ENCODE data around the gene BAK1. TPM values are rescaled to one million over a fixed set of nuclear protein-coding genes. Genes with fewer than 3 reads are reported as not detected.

Gene BAK1
- polyA plus RNA-seq, 1 donor (not counting 4 experiments of a cell fraction or from before 2014, with no cell fraction given), result 61.1 TPM

DNA sequence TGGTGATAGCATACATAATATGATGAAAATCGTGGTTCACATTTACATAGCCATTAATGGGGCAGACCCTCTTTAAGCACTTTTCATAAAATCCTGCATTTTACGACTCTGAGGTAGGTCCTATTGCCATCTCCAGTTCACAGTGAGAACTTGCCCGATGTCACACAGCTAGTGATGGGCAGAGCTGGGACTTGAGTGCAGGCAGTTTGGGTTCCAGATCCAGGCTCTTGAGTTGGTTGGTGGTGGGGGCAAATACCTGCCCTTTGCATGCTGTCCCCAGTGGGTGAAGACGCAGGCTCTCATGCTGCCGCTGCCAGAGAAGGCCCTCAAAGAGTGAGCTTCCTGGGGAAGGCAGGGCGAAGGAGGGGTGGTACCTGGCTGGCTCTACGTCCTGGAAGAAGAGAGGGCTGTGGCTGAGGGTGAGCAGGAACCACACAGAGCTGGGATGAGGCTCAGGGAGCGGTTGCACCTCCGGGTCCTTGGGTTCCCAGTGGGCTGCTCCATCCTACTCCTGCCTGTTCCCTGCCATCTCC, 6.1 kb upstream of the BAK1 start:
- Histone ChIP-seq H3K27me3 (ENCODE audit: control insufficient read depth, extremely low read depth, insufficient read depth, low read length) (no peaks in the 10 kb centered on the region), H3K4me1 (ENCODE audit: control insufficient read depth, extremely low read depth, insufficient read depth, low read length) (peaks cover 34% of the 10 kb centered on the region), H3K4me3 (ENCODE audit: control insufficient read depth in 2 of 3, extremely low read depth in 1 of 3, insufficient read depth in 2 of 3, low read depth in 1 of 3, low read length in 3 of 3) (no peak overlapping the region), H4K20me1 (ENCODE audit: control insufficient read depth, extremely low read depth, insufficient read depth, low read length) (no peaks in the 10 kb centered on the region), H3K9me1 (ENCODE audit: control insufficient read depth, extremely low read depth, insufficient read depth, low read length) (no peaks in the 10 kb centered on the region), H2AFZ (ENCODE audit: control insufficient read depth, low read length) (peak overlapping the region; percentile 30), H3K27ac (ENCODE audit: control insufficient read depth, insufficient read depth, low read length) (no peak overlapping the region), H3K36me3 (ENCODE audit: control insufficient read depth in 2 of 2, extremely low read depth in 1 of 2, insufficient read depth in 2 of 2, low read length in 2 of 2) (no peaks in the 10 kb centered on the region), H3K4me2 (ENCODE audit: control insufficient read depth, extremely low read depth, insufficient read depth, low read depth, low read length) (peak overlapping the region; percentile 37), H3K9me3 (ENCODE audit: control insufficient read depth, low read depth, low read length) (no peaks in the 10 kb centered on the region), H3K9ac (ENCODE audit: control insufficient read depth, extremely low read depth, insufficient read depth, low read length) (no peak overlapping the region), H3K79me2 (ENCODE audit: control insufficient read depth, insufficient read depth, low read length) (no peaks in the 10 kb centered on the region)
- FAIRE-seq (no peak), DNase-seq (ENCODE audit: low read depth, low spot score) (no peak)
- TF ChIP-seq, protein P1, sequence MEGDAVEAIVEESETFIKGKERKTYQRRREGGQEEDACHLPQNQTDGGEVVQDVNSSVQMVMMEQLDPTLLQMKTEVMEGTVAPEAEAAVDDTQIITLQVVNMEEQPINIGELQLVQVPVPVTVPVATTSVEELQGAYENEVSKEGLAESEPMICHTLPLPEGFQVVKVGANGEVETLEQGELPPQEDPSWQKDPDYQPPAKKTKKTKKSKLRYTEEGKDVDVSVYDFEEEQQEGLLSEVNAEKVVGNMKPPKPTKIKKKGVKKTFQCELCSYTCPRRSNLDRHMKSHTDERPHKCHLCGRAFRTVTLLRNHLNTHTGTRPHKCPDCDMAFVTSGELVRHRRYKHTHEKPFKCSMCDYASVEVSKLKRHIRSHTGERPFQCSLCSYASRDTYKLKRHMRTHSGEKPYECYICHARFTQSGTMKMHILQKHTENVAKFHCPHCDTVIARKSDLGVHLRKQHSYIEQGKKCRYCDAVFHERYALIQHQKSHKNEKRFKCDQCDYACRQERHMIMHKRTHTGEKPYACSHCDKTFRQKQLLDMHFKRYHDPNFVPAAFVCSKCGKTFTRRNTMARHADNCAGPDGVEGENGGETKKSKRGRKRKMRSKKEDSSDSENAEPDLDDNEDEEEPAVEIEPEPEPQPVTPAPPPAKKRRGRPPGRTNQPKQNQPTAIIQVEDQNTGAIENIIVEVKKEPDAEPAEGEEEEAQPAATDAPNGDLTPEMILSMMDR (optimal IDR thresholded peaks at IDR 0.05 in 1 of 3, IDR thresholded peaks at IDR 0.05 in 1 of 3, conservative IDR thresholded peaks at IDR 0.05 in 1 of 3; ENCODE audit: extremely low read depth in 1 of 3, insufficient read depth in 2 of 3, low read length in 3 of 3), result no peak
- TF ChIP-seq EZH2 (IDR thresholded peaks at IDR 0.05; ENCODE audit: low read length), result no peak
- dilution Hi-C loops (cut with MboI; ENCODE audit: extremely low pct_ligation_motif_present, low sequenced_read_pairs), result no loop called here

DNA sequence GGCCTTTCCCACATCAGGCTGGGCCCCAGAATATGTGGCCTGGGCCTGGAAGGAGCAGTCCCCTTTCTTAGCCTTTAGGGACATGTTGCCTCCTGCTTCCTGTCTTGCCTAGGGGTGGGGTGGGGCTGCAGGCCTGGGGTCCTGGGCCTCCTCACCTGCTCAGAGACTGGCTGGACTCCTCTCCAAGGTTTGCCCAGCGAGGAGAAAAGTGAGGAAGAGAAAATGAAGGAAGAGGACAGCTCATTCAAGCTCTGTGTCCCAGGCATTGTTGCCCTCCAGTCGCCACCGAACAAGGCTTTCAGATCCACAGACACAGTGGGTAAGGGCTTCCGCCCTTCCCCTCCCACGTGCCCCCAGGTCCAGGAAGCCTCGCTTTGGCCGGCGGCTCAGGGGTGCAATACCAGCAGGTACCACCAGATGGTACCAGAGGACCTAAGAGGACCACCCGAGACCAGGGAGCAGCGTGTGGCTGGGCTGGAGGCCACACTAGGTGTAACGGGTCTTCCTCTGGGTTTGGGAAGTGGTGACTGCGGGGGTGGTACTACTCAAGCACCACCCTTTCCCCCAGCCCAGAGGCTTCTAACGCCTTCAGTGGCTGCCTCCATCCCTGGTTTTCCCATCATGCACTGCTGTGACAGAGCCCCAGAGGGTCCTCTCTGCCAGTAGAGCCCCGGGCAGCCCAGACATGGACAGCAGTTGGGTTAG, 5.5 kb upstream of the BAK1 start:
- H3K4me2 ChIP-seq (ENCODE audit: control insufficient read depth, extremely low read depth, insufficient read depth, low read depth, low read length), result peak overlapping the region; percentile 37
- no peaks in the 10 kb centered on the region for H3K36me3 ChIP-seq (ENCODE audit: control insufficient read depth in 2 of 2, extremely low read depth in 1 of 2, insufficient read depth in 2 of 2, low read length in 2 of 2)
- DNase-seq (ENCODE audit: low read depth, low spot score), result no peak
- H3K9me1 ChIP-seq (ENCODE audit: control insufficient read depth, extremely low read depth, insufficient read depth, low read length), result no peaks in the 10 kb centered on the region
- no peaks in the 10 kb centered on the region for H3K9me3 ChIP-seq (ENCODE audit: control insufficient read depth, low read depth, low read length)
- no peaks in the 10 kb centered on the region for H3K79me2 ChIP-seq (ENCODE audit: control insufficient read depth, insufficient read depth, low read length)
- H3K4me3 ChIP-seq (ENCODE audit: control insufficient read depth in 2 of 3, extremely low read depth in 1 of 3, insufficient read depth in 2 of 3, low read depth in 1 of 3, low read length in 3 of 3), result peak overlapping the region in 1 of 3 experiments; percentile 33
- H3K27ac ChIP-seq (ENCODE audit: control insufficient read depth, insufficient read depth, low read length), result no peak overlapping the region
- dilution Hi-C loops (cut with MboI; ENCODE audit: extremely low pct_ligation_motif_present, low sequenced_read_pairs), result no loop called here
- H4K20me1 ChIP-seq (ENCODE audit: control insufficient read depth, extremely low read depth, insufficient read depth, low read length), result no peaks in the 10 kb centered on the region
- no peak overlapping the region for H3K9ac ChIP-seq (ENCODE audit: control insufficient read depth, extremely low read depth, insufficient read depth, low read length)
- H3K4me1 ChIP-seq (ENCODE audit: control insufficient read depth, extremely low read depth, insufficient read depth, low read length), result peaks cover 28% of the 10 kb centered on the region
- TF ChIP-seq EZH2 (IDR thresholded peaks at IDR 0.05; ENCODE audit: low read length), result no peak
- TF ChIP-seq, protein P1 (optimal IDR thresholded peaks at IDR 0.05 in 1 of 3, IDR thresholded peaks at IDR 0.05 in 1 of 3, conservative IDR thresholded peaks at IDR 0.05 in 1 of 3; ENCODE audit: extremely low read depth in 1 of 3, insufficient read depth in 2 of 3, low read length in 3 of 3), result peak in 2 of 3 experiments; percentile 96 to 97
- no peaks in the 10 kb centered on the region for H3K27me3 ChIP-seq (ENCODE audit: control insufficient read depth, extremely low read depth, insufficient read depth, low read length)
- no peak for FAIRE-seq
- H2AFZ ChIP-seq (ENCODE audit: control insufficient read depth, low read length), result peak overlapping the region; percentile 57

Data from keratinocyte (primary cell).